ENCODE data around the gene FOXO3.
"Not testable (repeated sequence)": the region's sequence is repeated elsewhere in the genome, so short reads cannot be mapped to it uniquely, and the experiment has no call there.

Gene FOXO3

GRCh38 chr6:108663494-108664064 is 102.9 kb downstream of the FOXO3 start:
- DNase-seq: not testable (repeated sequence)

GRCh38 chr6:108665495-108666196 is 104.9 kb downstream of the FOXO3 start:
- no peak for DNase-seq

DNA sequence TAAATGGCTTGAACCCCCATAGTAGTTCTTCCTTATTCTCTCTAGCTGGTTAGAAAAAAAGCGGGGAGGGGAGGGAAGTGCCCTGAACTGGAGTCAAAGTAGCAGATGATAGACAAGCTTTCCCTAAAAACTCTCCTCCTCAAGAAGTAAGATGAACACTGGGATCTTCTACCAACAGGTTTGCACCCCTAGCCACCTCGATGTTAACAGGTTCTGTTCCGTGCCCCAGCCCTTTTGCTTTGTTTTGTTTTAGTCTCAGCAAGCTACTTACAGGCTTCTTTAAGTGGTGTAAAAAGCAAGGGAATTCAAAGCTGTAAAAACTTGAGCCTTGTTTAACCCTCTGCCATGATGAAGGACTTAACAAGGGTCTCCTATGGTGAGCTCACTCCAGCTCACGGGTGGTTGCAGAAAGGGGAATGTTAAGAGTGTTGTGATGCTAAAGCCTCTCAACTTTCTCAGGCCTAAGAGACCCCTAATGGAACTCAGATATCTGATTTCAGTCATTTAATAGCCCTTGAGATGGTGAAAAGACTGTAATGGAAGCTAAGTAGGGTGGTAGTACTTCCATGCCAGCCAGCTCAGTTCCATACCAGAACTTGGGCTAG is 106.0 kb downstream of the FOXO3 start:
- DNase-seq: no peak

- DNase-seq: no peak
Measured at GRCh38 chr6:108667993-108668392, 107.3 kb downstream of the FOXO3 start.

- no peak for DNase-seq
Measured at GRCh38 chr6:108669673-108670072, 109.0 kb downstream of the FOXO3 start.

GRCh38 chr6:108671175-108671574 is 110.5 kb downstream of the FOXO3 start:
- no peak for DNase-seq

DNA sequence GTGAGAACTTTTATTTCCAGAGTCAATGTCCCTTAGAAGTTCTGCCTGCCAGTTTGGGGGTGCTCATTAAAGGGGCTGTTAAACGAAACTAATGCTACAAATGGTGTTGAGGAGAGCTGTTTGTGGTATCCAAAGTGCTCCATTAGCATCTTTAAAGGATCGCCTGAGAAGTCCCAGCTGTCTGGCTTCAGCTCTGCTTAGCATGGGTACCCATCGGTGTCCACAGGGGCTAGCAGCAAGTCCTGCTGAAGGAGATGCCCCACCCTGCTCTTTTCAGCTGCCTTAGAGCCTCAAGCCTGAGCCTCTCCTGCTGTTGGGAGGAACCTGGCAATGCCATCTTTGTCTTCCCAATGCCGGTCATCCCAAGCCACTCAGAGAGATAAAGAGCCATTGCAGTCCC is 111.1 kb downstream of the FOXO3 start:
- no peak for DNase-seq

DNA sequence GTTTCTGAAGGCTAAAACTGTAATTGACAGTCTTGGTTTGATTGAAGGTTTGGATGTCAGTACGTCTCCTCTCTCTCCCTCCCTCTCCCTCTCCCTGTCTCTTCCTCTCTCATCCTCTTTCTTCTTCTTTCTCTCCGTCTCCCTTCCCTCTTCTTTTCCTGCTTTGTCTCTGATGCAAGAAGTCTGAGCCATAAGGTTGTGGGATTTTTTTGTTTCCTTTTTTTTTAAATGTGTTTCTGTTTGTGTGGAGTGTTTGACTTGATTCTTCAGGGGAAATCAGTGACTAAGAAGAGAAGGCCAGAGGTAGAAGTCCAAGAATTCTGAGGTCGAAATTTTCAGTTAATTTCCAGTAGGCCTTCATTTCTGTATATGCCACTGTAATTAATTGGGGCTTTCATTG is 111.9 kb downstream of the FOXO3 start:
- DNase-seq: no peak

DNA sequence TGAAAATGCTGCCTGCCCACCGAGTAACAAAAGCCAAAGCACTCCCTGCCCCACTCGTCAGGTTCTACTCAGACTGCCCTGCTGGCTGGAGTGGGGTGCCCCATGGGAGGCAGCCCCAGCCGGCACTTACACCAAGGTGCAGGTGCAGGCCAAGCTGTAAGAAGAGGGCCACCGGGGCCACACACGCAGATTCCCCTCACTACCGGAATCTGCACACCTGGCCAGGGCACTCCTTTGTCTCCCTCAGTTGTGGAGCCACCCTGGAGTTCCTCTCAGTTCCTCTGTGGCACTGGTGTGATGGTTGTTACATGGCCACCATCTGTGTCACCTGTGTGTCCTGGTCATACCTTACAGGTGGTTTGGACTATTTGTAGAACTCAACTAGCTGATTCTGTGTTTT is 112.4 kb downstream of the FOXO3 start:
- DNase-seq: no peak

- DNase-seq: no peak
Measured at GRCh38 chr6:108673602-108674001, 112.9 kb downstream of the FOXO3 start.

DNA sequence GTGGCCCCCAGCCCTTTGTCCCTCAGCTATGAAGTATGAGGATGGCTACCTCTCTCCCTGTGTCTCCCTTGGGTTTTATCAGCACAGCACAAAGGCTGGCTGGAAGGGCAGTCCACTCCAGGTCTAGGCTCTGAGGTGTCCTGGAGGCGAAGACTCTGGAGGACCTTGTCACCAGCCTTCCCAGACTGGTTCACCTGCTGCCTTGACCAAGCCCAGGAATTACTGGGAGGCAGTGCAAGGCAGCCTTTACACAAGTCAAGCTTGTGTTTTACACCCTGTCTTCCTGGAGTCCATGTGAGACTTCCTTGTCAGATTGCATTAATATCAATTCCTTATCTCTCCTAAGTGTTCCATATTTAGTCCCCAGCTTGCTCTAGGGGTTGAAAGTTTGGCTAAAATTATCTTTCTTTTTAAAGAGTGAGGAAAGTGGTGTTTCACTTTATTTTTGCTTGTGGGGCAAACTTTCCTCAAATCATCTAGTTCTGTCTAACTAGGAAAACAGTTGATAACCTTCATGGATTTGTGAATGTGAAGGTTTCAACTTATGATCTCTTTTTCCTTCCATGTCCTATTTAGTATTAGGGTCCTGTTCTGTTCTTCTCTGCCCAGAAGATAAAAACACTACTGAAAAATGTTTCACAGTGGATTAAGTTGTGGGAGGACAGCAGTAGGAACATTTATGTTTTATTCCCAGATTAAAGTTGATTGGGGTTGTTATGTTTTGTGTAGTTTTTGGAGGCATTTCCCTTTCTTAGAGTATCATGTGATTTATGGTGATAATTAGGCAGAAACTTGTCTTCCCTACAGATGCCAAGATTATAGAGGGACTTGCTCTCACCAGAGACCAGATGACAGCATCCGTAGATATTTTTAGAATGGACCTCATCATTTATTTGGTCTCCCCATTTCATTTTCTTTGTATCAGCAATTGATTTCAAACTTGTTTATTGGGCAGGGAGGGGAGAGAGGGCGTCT is 114.8 kb downstream of the FOXO3 start:
- DNase-seq: no peak

GRCh38 chr6:108676555-108676954 is 115.8 kb downstream of the FOXO3 start:
- no peak for DNase-seq

DNA sequence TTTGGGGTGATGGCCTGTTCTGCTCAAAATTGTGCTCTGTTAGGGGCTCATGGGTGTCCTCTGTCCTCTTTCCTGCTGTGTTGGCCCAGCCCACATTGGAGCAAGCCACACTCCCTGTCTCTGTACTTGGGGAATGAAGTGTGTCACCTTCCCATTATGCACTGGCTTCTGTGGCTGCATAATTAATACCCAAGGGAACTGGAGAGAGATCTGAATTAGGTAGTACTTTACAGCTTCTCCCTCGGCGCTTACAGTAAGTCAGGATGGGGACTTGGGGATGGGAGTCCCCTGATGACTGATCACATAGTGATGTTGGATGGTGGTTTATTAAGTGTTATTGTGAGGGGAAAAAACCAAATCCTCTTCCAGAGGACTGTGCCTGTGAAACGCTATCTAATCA is 116.6 kb downstream of the FOXO3 start:
- no peak for DNase-seq

DNA sequence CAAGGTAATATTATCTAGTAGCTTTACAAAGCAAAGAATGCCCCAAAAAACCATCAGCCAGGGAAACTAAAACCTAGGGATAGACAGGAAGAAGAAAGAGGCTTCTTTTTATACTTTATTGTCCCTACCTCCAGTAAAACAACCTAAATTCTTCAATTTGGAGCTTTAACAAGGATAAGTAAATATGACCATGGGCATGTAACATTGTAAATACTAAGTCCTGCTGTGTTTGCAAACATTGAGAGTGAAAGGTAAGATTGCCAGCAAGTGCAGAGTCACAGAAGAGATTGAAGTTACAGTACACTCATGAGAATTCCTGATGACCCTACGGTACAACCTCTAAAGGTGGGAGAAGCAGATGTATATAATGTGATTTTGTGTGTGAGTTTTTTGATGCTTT is 117.2 kb downstream of the FOXO3 start:
- DNase-seq: no peak

DNA sequence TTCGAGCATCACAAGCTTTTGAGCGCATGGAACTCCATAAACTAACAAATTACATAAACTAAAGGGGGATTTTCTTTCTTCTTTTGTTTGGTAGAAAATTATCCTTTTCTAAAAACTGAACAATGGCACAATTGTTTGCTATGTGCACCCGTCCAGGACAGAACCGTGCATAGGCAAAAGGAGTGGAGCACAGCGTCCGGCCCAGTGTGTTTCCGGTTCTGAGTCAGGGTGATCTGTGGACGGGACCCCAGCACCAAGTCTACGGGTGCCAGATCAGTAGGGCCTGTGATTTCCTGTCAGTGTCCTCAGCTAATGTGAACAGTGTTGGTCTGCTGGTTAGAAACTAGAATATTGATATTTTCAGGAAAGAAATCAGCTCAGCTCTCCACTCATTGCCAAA is 119.6 kb downstream of the FOXO3 start:
- DNase-seq: not testable (repeated sequence)

DNA sequence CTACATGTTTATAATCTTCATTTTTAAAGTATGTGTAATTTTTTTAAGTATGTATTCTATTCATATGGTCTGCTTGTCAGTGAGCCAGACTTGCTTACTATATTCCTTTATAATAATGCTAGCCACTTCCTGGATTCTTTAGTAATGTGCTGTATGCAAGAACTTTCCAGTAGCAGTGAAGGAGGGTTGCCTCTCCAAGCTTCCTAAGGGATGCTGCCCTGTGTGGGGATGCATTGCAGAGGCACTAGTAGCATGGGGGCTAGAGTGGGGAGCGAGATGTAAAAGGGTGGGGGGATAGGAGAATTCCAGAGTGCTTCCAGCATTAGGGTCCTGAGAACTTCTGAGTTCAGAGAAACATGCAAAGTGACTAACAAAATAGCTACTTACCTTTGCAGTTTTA is 121.0 kb downstream of the FOXO3 start:
- DNase-seq: not testable (repeated sequence)

DNA sequence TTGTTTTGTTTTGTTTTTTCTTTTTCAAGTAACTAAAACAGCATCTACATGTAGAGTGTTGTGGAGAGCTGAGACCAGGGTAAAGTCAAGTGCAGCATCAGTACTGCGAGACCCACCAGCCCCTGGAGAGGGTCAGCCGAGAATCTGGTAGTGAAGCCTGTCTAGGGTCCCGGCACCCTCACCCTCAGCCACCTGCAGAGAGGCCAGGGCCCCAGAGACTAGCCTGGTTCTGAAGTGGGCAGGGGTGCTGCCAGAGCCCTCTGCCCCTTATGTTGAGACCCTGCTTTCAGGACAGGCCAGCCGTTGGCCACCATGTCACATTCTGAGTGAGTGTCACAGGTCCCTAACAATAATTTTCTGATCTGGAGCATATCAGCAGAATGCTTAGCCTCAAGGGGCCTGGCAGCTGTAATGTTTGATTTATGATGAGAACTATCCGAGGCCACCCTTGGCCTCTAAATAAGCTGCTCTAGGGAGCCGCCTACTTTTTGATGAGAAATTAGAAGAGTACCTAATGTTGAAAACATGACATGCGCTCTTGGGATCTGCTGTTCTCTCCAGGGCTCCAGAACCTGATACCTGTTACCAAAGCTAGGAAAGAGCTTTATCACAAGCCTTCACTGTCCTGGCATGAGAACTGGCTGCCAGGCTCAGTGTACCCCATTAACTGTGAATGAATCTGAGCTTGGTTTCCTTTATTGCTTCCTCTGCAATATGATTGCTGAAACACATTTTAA is 121.8 kb downstream of the FOXO3 start:
- DNase-seq: not testable (repeated sequence)

GRCh38 chr6:108683976-108684375 is 123.3 kb downstream of the FOXO3 start:
- DNase-seq: not testable (repeated sequence)

DNA sequence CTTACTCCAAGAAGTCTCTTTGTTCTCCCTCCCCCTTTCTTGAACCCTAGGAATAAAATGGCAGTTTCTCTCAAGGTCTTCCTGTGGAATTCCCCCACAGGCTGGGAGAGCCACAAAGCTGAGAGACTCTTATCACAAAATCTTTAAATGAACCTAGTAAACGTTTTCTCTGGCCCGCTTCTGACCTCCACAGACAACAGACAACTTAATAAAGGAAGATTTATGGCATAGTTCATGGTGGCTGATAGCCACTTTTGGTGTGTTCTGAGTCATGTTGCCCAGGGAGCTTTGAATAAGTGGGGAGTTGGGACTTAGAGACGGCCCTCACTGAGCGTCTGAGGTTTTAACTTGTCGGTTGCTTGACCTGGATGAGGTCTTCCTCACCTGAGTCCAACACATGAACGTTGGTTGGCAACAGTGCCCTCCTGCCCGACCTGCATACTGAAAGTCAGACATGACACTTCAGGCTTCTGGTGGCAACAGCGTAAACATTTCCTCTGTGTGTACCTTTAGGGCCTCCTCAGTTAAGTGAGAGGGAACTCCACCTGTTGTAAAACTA is 124.1 kb downstream of the FOXO3 start:
- DNase-seq: no peak

GRCh38 chr6:108685970-108686369 is 125.3 kb downstream of the FOXO3 start:
- no peak for DNase-seq

DNA sequence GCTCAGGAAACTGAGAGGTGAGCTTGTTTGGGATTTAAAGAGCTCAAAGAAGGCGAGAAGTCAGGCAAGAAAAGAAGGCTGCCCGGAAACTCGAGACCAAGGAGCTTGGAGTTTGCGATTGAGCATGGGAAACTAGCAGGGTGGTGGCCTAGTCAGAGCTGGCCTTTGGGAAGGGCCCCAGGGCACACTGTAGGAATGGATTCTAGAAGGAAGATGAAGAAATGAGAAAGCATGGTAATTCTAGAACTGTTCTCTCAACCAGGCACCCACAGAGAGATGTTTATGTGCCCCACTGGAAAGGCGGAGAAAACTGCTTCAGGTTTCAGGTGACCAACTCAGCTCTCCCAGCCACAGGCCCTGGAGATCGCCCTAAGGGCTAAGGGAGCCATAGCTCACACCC is 126.2 kb downstream of the FOXO3 start:
- no peak for DNase-seq

GRCh38 chr6:108687921-108688320 is 127.2 kb downstream of the FOXO3 start:
- DNase-seq: no peak
